DMS114 treated with DMSO at 0.1 percent for 48 hours (cell line): ENCODE results near the gene CACNA1G.

ENCODE experiments used
- DNase-seq: peaks from one replicate; lab custom pipeline; 2025; ENCODE audit not compliant: unreplicated experiment; lab: John Stamatoyannopoulos, UW

Gene CACNA1G

DNA sequence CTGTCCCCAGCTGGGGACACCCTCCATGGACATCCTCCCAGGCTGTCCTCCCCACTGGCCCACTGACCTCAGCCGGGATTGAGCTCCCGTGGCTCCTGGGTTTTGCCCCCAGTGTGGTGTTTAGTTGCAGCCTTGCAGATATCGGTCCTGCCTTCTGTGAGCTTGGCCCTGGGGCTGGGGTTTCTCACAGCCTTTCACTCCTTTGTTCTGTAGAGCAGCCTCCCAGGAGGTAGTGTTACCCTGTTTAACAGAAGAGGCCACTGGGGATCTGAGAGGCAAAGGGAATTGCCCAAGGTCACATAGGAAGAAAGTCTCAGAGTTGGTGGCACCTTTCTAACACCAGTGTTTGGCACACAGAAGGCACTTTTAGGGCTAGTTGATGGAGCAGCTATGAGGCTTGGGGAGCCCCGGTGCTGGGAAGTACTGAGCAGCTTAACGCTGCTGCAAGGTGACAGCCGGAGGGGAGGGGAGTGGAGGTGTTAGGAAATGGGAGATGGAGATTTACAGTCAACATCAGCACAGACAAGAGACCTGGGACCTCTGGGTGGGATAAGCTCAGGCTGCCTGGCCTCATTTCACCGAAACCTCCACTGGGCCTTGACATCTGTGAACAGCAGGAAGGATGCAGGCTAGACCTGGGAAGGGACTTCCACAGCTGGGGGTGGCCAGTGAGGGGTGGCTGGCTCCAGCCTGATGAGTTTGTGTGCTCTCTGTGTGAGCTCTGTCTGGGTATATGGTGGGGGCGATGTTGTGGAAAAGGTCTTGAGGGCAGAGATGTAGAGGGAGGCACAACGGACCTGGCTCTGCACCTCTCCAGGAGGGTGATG is 26.1 kb downstream of the CACNA1G start:
- no peak for DNase-seq

GRCh38 chr17:50587571-50587970 is 27.1 kb downstream of the CACNA1G start:
- DNase-seq: no peak

DNA sequence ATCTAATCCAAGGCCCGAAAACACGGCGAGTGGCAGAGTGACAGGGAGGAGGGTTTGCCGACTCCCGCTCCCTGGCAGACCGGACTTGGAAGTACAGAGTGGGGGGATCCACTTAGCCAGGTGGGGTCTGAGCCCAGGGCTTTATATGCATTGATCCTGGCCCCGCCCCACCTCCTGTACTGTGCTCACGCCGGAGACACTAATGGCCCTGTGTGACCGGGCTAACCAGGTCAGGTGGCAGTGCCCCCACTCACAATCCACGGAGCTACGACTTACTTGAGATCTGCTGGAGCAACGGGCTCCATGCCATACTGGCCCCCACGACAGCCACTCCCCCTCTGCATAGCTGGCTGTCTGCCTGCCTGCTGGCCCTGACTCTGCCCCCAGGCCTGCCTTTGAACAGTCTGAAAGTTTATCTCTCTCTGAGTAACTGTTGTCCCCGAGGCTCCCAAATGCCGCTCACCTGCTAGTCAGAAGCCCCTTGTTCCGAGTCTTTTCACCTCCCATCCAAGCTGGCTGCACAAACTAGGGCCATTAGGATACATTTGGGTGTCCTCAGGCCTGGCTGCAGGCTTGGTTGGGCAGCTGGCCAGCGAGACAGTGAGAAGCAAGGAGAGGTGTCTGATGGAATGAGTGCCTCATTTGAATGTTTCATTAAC is 28.0 kb downstream of the CACNA1G start:
- DNase-seq: no peak

- DNase-seq: no peak
Observed at GRCh38 chr17:50589095-50589705, 28.7 kb downstream of the CACNA1G start.

- DNase-seq: no peak
Observed at GRCh38 chr17:50590946-50591737, 30.6 kb downstream of the CACNA1G start.

DNA sequence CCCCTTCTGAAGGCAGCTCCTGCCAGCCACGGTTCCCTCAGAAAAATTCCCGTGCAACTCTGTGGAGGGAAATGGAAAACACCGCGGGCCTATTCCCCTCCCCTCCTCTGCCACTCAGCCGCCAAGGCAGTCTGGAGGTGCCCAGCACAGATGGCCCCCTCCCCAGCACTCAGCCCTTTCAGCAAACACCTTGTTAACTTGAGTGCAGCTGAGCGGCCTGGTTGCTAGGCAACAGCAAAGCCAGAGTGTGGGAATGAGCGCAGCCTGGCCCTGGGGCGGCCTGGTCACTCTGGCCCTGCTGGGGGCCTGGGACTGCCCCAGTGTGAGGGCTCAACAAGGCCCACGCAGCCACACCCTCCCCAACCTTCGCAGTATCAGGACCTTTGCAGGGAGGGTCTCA is 32.8 kb downstream of the CACNA1G start:
- DNase-seq: no peak

DNA sequence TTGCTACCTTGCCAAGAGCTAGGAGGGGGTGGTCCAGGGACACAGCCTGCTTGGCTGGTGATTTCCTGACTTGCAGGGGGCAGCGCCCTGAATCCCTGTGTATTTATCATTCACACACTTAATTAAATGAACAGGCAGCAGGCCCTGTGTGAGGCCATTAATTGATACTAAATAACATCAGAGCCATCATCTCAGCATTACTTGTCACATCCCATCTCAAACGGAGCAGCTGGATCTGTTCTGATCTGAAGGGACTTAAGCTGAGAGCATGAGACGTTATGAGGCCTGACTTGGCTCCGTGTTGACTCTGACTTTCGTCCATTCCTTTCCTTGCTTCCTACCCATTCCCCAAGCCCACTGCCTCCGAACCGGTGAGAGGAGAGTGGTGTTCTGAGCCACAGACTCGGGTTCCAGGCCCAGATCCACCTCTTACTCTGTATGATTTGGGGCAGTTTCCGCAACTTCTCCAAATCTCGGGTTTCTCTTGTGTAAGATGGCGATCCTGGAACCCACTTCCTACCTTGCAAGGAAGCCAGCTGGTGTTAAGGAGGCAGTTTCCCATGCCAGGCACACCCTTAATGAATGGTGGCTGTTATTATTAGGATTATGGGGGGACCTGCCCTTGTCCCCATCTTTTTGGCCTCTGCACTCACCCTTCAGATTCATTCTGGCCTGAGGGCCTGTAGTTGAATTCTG is 33.8 kb downstream of the CACNA1G start:
- no peak for DNase-seq

DNA sequence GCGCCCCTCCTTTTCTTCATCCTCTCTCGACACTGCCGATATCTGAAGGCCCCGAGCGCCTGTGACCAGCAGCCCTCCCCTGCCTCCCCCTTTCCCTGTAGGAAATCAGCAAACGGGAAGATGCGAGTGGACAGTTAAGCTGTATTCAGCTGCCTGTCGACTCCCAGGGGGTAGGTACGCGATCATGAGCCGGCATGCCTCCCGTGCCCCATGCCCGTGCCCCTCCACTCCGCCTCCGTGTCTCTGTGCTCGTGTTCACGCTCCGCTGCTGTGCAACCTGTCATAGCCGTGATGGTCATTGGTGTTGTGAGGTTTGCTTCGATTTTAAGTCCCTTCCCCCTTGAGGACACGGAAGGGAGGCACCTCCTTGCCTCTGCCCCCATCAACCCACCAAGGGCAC is 34.4 kb downstream of the CACNA1G start:
- no peak for DNase-seq

DNA sequence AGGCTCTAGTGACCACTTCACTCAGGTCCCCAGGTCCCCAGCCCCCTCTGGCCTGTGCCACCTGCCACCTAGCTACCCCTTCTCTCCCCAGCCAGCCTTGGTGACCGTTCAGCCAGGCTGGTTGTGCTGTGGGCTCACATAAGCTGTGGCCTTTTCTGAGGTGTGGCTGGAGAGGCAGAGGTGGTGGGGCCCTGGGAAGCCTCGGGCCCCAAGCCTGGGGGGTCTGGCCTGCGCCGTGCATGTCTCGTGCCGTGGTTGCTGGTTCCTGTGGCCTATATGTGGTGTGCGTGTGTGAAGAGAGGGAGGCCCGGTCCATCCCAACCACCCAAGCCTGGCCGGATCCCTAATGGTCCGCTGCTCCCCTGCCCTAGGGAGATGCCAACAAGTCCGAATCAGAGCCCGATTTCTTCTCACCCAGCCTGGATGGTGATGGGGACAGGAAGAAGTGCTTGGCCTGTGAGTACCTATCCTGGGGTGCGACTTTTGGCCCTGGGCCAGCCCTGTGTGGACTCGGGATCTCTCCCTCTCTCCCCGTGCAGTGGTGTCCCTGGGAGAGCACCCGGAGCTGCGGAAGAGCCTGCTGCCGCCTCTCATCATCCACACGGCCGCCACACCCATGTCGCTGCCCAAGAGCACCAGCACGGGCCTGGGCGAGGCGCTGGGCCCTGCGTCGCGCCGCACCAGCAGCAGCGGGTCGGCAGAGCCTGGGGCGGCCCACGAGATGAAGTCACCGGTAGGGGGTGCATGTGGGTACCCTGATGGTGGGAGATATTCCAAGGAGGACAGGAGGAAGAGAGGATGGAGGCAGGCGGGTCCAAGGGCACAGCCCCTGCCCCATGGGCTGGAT is 35.9 kb downstream of the CACNA1G start:
- no peak for DNase-seq

DNA sequence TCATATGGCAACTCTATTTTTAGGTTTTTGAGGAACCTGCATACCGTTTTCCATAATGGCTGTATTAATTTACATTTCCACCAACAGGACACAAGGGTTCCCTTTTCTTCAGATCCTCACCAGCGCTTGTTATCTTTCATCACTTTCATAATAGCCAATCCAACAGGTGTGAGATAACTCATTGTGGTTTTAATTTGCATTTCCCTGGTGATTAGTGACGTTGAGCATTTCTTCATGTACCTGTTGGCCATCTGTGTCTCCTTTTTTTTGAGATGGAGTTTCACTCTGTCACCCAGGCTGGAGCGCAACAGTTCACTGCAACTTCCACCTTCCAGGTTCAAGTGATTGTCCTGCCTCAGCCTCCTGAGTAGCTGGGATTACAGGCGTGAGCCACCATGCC is 38.0 kb downstream of the CACNA1G start:
- DNase-seq: no peak

DNA sequence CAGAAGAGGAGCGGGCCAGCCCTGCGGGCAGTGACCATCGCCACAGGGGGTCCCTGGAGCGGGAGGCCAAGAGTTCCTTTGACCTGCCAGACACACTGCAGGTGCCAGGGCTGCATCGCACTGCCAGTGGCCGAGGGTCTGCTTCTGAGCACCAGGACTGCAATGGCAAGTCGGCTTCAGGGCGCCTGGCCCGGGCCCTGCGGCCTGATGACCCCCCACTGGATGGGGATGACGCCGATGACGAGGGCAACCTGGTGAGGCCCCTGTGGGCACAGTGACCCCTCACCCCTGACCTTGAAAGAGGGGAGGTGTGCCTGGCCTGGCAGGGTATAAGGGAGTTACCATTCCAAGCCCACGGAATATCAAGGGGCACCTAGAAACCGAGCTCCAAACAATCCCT is 39.1 kb downstream of the CACNA1G start:
- DNase-seq: no peak

- no peak for DNase-seq
Observed at GRCh38 chr17:50601823-50602375, 41.4 kb downstream of the CACNA1G start.

- no peak for DNase-seq
Observed at GRCh38 chr17:50602836-50603235, 42.3 kb downstream of the CACNA1G start.

GRCh38 chr17:50603340-50603739 is 42.8 kb downstream of the CACNA1G start:
- no peak for DNase-seq

DNA sequence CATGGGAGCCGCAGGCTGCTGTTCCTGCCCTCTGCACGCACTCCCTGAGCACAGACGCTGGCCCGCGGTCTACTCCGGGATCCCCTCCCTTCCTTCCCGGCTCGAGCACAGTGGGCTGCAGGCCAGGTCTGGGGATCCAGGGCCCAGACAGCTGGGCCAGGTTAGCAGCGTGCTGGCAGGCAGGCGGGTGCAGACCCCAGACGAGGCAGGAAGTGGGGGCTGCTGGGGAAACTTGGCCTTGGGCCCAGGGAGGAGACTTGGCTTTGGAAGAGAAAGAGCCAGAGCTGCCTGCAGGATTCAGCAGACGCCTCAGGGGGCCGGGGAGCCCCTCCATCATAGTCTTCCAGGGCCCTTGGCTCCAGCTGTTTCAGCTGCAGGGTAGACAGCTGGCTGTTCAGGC is 44.0 kb downstream of the CACNA1G start:
- no peak for DNase-seq

DNA sequence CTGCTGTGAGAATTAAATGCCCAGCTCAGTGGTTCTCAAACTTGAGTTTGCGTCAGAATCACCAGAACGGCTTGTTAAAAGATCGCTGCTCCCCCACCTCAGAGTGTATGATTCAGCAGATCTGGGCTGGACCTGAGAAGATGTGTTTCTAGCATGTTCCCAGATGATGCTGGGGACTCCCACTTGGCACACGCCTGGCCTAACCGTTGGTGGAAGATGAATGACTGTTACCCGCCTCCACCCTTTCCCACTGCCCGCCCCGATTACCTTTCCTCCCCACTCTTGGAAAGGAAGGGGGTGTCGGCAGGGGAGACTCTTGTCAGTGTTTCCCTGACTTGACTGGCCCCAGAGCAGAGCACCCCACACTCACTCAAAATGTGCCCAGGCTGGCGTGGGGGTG is 44.9 kb downstream of the CACNA1G start:
- DNase-seq: no peak

GRCh38 chr17:50607522-50608175 is 47.1 kb downstream of the CACNA1G start:
- DNase-seq: no peak

DNA sequence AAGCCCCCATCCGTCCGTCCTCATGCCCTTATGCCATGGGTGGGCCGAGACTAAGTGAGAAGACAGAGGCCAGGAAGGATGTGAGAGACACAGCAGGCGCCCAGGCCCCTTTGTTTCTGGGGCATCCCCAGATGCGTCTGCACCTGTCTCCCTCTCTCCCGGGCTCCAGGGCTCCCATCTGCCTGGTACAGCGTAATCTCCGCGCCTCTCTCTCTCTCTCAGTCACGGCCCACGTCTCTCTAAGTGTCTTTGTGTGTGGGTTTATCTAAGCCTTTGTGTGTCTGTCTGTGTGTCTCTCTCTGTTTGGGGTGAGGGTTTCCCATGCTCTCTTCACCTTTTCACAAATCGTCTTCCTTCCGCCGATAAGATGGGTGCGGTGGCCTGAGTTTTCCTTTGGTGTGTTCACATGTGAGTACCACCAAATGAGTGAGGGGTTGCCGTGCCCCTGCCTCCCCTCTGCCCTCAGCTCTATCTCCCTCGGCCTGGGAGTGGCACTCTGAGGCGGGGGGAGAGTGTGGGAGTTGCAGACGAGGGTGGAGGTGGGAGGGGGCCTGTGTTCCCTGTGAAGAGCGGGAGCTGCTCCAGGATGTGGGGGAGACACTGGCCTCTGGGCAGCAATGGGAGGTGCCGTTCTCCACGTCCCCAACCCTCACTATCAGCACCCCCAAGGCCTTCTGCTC is 48.3 kb downstream of the CACNA1G start:
- no peak for DNase-seq
